ENCODE measurements around the gene KIAA0040.

KIAA0040 gene

GRCh38 chr1:175188936-175189335 lies 3.6 kb downstream of the KIAA0040 start:
- Mint-ChIP-seq H3K9me3 (no peaks in the 10 kb centered on the region), H3K4me3 (peak overlapping the region; percentile 97), H3K27ac (peak overlapping the region; percentile 63), H3K27me3 (no peaks in the 10 kb centered on the region), H3K4me1 (peaks cover 77% of the 10 kb centered on the region), H3K36me3 (ENCODE audit: low read depth) (peaks cover 37% of the 10 kb centered on the region)
- ATAC-seq: peak; percentile 62
- peak; percentile 62 for DNase-seq

- Mint-ChIP-seq H3K27ac (peak overlapping the region; percentile 6), H3K4me1 (peaks cover 85% of the 10 kb centered on the region), H3K36me3 (ENCODE audit: low read depth) (peaks cover 37% of the 10 kb centered on the region), H3K4me3 (no peak overlapping the region), H3K9me3 (no peaks in the 10 kb centered on the region), H3K27me3 (no peaks in the 10 kb centered on the region)
- ATAC-seq: no peak
- DNase-seq: no peak
Observed at GRCh38 chr1:175186433-175187160, 6.0 kb downstream of the KIAA0040 start.

GRCh38 chr1:175185903-175186302 lies 6.7 kb downstream of the KIAA0040 start:
- H3K9me3 Mint-ChIP-seq: no peaks in the 10 kb centered on the region
- H3K4me1 Mint-ChIP-seq: peaks cover 85% of the 10 kb centered on the region
- DNase-seq (no peak), ATAC-seq (no peak)
- peaks cover 44% of the 10 kb centered on the region for H3K36me3 Mint-ChIP-seq (ENCODE audit: low read depth)
- no peaks in the 10 kb centered on the region for H3K27me3 Mint-ChIP-seq
- H3K27ac Mint-ChIP-seq: no peak overlapping the region
- H3K4me3 Mint-ChIP-seq: no peak overlapping the region

- Mint-ChIP-seq H3K27me3 (no peaks in the 10 kb centered on the region), H3K9me3 (no peaks in the 10 kb centered on the region), H3K27ac (no peak overlapping the region), H3K4me3 (no peak overlapping the region), H3K4me1 (peaks cover 80% of the 10 kb centered on the region), H3K36me3 (ENCODE audit: low read depth) (peaks cover 40% of the 10 kb centered on the region)
- ATAC-seq (no peak), DNase-seq (no peak)
Observed at GRCh38 chr1:175183586-175183985, 9.0 kb downstream of the KIAA0040 start.

GRCh38 chr1:175182201-175182746 lies 10.3 kb downstream of the KIAA0040 start:
- Mint-ChIP-seq H3K9me3 (no peaks in the 10 kb centered on the region), H3K27ac (no peak overlapping the region), H3K27me3 (no peaks in the 10 kb centered on the region), H3K4me3 (no peak overlapping the region), H3K4me1 (peaks cover 73% of the 10 kb centered on the region), H3K36me3 (ENCODE audit: low read depth) (peaks cover 36% of the 10 kb centered on the region)
- DNase-seq (no peak), ATAC-seq (no peak)

- DNase-seq: no peak
- Mint-ChIP-seq H3K9me3 (no peaks in the 10 kb centered on the region), H3K4me1 (peaks cover 52% of the 10 kb centered on the region), H3K4me3 (no peak overlapping the region), H3K27ac (peak overlapping the region; percentile 8), H3K36me3 (ENCODE audit: low read depth) (peaks cover 36% of the 10 kb centered on the region), H3K27me3 (no peaks in the 10 kb centered on the region)
- ATAC-seq: no peak
Observed at GRCh38 chr1:175179837-175180590, 12.6 kb downstream of the KIAA0040 start.

- Mint-ChIP-seq H3K4me3 (no peak overlapping the region), H3K4me1 (peaks cover 56% of the 10 kb centered on the region), H3K9me3 (no peaks in the 10 kb centered on the region), H3K36me3 (ENCODE audit: low read depth) (peaks cover 36% of the 10 kb centered on the region), H3K27ac (no peak overlapping the region), H3K27me3 (no peaks in the 10 kb centered on the region)
- DNase-seq (no peak), ATAC-seq (no peak)
Observed at GRCh38 chr1:175178456-175178855, 14.1 kb downstream of the KIAA0040 start.

GRCh38 chr1:175178056-175178455 lies 14.5 kb downstream of the KIAA0040 start:
- no peak overlapping the region for H3K27ac Mint-ChIP-seq
- no peaks in the 10 kb centered on the region for H3K9me3 Mint-ChIP-seq
- peaks cover 52% of the 10 kb centered on the region for H3K4me1 Mint-ChIP-seq
- peaks cover 36% of the 10 kb centered on the region for H3K36me3 Mint-ChIP-seq (ENCODE audit: low read depth)
- no peak for ATAC-seq
- no peak overlapping the region for H3K4me3 Mint-ChIP-seq
- H3K27me3 Mint-ChIP-seq: no peaks in the 10 kb centered on the region
- DNase-seq: no peak

GRCh38 chr1:175176246-175176645 lies 16.3 kb downstream of the KIAA0040 start:
- peaks cover 48% of the 10 kb centered on the region for H3K4me1 Mint-ChIP-seq
- DNase-seq (no peak), ATAC-seq (no peak)
- no peak overlapping the region for H3K4me3 Mint-ChIP-seq
- no peak overlapping the region for H3K27ac Mint-ChIP-seq
- H3K9me3 Mint-ChIP-seq: no peaks in the 10 kb centered on the region
- H3K36me3 Mint-ChIP-seq (ENCODE audit: low read depth): peaks cover 33% of the 10 kb centered on the region
- no peaks in the 10 kb centered on the region for H3K27me3 Mint-ChIP-seq

GRCh38 chr1:175174309-175175102 lies 18.1 kb downstream of the KIAA0040 start:
- H3K4me1 Mint-ChIP-seq: peaks cover 44% of the 10 kb centered on the region
- H3K27me3 Mint-ChIP-seq: no peaks in the 10 kb centered on the region
- no peaks in the 10 kb centered on the region for H3K9me3 Mint-ChIP-seq
- peaks cover 32% of the 10 kb centered on the region for H3K36me3 Mint-ChIP-seq (ENCODE audit: low read depth)
- ATAC-seq (no peak), DNase-seq (no peak)
- H3K27ac Mint-ChIP-seq: no peak overlapping the region
- H3K4me3 Mint-ChIP-seq: no peak overlapping the region

GRCh38 chr1:175173531-175173930 lies 19.0 kb downstream of the KIAA0040 start:
- Mint-ChIP-seq H3K27me3 (no peaks in the 10 kb centered on the region), H3K9me3 (no peaks in the 10 kb centered on the region), H3K4me3 (no peak overlapping the region), H3K27ac (no peak overlapping the region), H3K4me1 (peaks cover 45% of the 10 kb centered on the region), H3K36me3 (ENCODE audit: low read depth) (peaks cover 29% of the 10 kb centered on the region)
- DNase-seq (no peak), ATAC-seq (no peak)

- no peaks in the 10 kb centered on the region for H3K27me3 Mint-ChIP-seq
Observed at GRCh38 chr1:175172503-175172902, 20.1 kb downstream of the KIAA0040 start.

GRCh38 chr1:175171036-175171913 lies 21.3 kb downstream of the KIAA0040 start:
- Mint-ChIP-seq H3K9me3 (no peaks in the 10 kb centered on the region), H3K27me3 (no peaks in the 10 kb centered on the region), H3K36me3 (ENCODE audit: low read depth) (peaks cover 21% of the 10 kb centered on the region), H3K27ac (no peak overlapping the region), H3K4me1 (peaks cover 40% of the 10 kb centered on the region), H3K4me3 (no peak overlapping the region)
- DNase-seq (no peak), ATAC-seq (no peak)

More at GRCh38 chr1:175172503-175172902, 20.1 kb downstream of the KIAA0040 start:
- DNase-seq (no peak), ATAC-seq (no peak)
- H3K27ac Mint-ChIP-seq: no peak overlapping the region
- no peaks in the 10 kb centered on the region for H3K9me3 Mint-ChIP-seq
- peaks cover 26% of the 10 kb centered on the region for H3K36me3 Mint-ChIP-seq (ENCODE audit: low read depth)
- H3K4me3 Mint-ChIP-seq: no peak overlapping the region
- H3K4me1 Mint-ChIP-seq: peaks cover 40% of the 10 kb centered on the region

Measured in activated naive CD8-positive, alpha-beta T cell treated with anti-CD3 and anti-CD28 coated beads, Interleukin-2, amount 50 U/mL, for 24 hours (primary cell).